Skeletal muscle cell (primary cell): ENCODE measurements around the gene BARX1.

Experiments
- DNase-seq: peaks from one replicate; pipeline ENCODE4 v3.0.0-alpha.2; 2010; ENCODE audit warnings: low read depth
- H3K4me3 ChIP-seq: 2 replicates; pipeline ENCODE4 v1.5.1; 2011; ENCODE audit warnings: low read depth, mild to moderate bottlenecking, control low read depth, low read length, moderate library complexity

Gene BARX1

DNA sequence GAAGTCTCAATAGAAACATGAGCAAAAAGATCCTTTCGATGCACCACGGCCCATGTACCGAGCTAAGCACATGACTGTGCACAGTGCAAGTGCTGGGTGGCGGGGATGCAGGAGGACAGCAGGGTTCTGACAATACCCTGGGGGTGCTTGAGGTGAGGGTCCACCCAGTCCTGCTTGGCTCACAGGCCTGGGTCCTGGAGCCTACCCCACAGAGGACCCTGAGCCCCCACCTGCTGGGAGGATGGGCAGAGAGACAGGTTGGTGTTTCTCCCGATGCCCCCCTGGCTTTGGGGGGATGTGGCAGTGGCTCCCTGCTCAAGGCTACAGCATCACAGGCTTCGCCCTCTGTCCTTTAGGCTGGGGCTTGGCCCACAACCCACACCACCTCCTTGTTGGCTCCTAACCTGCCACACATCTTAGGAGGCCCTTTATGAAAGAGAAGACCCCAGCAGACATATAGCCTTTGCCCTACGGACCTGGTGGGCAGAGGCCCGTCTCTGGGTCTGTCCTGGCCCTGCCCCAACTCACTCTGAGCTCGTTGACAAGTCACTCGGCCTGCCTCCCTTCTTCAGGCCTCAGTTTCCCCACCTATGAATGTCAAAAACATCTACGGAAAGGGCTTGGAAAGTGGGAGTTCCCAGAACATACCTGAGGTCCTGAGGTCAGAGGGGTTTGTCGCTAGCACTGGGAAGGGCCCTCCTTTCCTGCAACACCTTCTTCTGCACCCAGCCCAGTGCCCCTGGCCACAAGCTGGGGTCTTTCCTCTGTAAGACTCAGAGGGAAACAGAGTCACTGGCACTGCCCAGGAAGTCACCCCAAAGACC is 50.3 kb downstream of the BARX1 start:
- no peak for DNase-seq
- no peak overlapping the region for H3K4me3 ChIP-seq

DNA sequence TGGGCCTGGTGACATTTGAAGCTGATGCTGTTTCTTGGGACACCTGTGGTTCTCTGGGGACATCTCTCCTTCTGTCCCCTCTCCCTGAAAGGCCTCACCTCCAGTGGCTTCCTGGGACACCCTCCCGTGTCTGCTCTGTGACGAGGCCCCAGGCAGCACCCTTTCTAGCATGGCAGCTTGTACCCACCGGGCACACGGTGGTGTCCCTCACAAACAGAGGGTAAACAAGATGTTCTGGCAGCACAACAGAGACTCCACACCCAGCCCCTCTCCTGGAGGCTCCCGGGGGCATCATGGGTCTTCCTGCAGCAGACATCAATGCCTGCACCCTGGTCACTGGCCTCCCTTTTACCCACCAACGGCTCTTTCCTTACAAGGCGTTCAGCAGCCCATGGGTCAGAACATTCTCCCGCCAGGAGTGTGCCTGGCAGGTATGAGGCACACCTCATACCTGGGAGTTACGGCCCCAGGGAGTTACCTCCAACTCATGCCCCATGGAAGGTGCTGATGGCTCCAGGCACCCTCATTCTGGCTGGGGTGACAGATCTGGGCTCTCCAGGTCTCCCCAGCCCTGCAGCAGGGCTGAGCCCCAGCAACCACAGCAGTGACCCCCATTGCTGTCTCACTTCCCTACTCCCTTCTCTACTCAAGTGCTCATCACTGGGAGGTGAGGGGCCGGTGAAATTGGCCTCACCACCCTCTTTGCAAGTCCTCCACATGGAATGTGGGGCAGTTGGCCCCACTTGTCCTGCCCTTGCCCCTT is 51.1 kb downstream of the BARX1 start:
- no peak for DNase-seq
- H3K4me3 ChIP-seq, result no peak overlapping the region

DNA sequence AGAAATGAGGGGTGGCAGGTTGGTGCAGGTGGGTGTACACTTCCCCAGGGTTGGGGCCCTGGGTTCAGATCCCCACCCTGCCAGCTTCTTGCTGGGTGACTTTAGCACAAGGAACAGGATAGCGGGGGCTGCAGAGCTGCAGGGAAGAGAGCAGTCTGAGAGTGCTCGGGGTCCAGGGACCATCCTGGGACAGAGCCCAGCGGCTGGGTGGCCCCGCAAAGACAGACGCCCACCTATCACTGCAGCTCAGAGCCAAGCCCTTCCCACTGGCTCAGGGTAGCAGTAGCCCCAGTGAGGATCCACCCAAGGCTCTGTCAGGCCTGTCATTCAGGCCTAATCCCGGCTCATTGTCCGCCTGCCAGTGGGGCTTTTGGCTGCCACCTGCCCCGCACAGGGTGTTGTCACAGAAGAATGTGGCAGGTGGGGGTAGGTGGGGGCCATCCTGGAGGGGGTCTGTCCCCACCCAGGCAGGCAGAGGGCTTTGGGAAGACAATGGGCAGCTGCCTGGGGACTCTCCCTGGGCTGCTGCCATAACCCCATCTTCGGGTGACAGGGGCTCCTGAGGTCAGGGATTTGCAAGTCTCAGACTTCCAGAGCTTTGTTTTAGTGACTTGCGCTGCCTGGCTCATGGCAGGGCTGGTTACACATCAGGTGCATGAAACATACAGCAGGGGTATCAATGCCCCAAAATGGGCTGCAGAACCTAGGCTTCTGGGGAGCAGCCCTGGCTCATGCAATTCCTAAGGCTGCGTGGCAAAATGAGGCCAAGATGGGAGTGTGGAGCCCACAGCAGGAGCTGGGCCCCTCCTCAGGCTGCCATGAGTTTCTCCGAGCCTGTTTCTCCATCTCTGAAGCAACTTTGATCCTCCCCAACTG is 52.1 kb downstream of the BARX1 start:
- DNase-seq, result no peak
- no peak overlapping the region for H3K4me3 ChIP-seq

DNA sequence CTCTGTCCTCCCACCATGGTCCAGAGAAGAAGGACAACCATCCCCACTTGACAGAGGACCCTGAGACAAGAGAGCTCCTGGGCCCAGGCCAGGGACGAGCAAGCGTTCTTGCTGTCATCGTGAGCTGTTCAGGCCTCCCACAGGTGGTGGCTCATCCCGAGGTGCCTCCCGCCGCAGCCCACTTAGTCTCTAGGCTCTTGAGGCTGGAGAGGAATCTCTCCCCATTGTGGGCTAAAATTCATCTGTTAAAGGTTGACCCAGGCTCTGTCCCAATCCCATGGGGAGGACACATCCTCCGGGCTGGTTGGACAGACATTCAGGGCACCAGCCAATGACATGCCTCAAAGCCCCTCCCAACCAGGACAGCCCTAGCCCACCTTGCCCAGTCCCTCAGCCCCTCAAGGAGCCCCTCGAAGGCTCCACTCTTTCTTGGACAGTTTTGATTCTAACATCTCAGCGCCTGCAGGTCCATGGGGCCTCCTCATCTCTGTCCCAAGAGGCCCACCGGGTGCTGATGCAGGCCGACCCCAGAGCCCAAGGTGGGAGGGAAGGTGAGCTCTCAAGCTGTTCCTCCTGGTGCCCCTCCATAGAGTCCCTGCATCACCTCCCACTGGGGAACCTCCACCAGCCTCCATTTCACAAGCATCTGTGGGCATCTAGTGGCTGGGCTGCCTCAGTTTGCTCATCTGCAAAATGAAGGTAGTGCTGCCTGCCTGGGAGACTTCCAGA is 52.9 kb downstream of the BARX1 start:
- DNase-seq, result no peak
- no peak overlapping the region for H3K4me3 ChIP-seq
